Fibroblast of mammary gland (primary cell): Measurements from ENCODE around the gene LSP1.

Source experiments
- DNase-seq: peaks from one replicate; pipeline ENCODE4 v3.0.0-alpha.2; 2010; ENCODE audit warnings: low read depth
- H3K4me3 ChIP-seq: 2 replicates; pipeline ENCODE4 v1.5.1; 2011; ENCODE audit warnings: low read depth, mild to moderate bottlenecking, low read length, moderate library complexity; ENCODE audit not compliant: control insufficient read depth
- TF ChIP-seq, protein P1 (sequence below): conservative IDR thresholded peaks from 2 replicates; pipeline ENCODE4 v1.5.1; 2011; ENCODE audit warnings: low read depth, low read length, inconsistent platforms; ENCODE audit not compliant: control insufficient read depth, insufficient read depth

Gene LSP1

GRCh38 chr11:1853376-1854131 is 670 bp downstream of the LSP1 start:
- TF ChIP-seq, protein P1, sequence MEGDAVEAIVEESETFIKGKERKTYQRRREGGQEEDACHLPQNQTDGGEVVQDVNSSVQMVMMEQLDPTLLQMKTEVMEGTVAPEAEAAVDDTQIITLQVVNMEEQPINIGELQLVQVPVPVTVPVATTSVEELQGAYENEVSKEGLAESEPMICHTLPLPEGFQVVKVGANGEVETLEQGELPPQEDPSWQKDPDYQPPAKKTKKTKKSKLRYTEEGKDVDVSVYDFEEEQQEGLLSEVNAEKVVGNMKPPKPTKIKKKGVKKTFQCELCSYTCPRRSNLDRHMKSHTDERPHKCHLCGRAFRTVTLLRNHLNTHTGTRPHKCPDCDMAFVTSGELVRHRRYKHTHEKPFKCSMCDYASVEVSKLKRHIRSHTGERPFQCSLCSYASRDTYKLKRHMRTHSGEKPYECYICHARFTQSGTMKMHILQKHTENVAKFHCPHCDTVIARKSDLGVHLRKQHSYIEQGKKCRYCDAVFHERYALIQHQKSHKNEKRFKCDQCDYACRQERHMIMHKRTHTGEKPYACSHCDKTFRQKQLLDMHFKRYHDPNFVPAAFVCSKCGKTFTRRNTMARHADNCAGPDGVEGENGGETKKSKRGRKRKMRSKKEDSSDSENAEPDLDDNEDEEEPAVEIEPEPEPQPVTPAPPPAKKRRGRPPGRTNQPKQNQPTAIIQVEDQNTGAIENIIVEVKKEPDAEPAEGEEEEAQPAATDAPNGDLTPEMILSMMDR = no peak
- no peak overlapping the region for H3K4me3 ChIP-seq
- DNase-seq = no peak

- H3K4me3 ChIP-seq = no peak overlapping the region
- TF ChIP-seq, protein P1 = no peak
- DNase-seq = no peak
These were observed 1.5 kb downstream of the LSP1 start for GRCh38 chr11:1854132-1854948.

- no peak overlapping the region for H3K4me3 ChIP-seq
- no peak for DNase-seq
- TF ChIP-seq, protein P1 = no peak
These were observed 2.3 kb downstream of the LSP1 start for GRCh38 chr11:1854949-1855885.

DNA sequence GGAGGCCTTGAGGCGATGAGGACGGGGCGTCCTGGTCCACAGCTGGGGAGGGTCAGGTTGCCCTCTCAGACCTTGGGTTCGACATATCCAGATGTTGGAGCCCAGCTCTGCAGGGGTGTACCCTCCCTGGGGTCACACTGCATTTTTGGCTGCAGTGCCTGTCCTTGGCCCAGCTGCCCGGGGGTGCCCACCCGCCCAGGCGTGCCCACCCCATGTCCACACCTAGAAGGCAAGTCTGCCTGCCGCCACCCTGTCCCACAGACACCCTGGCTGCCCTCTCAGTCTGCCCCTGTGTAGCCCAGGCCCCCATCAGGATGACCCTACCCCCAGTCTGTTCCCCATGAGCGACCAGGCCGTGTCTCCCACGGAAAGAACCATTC is 3.0 kb downstream of the LSP1 start:
- DNase-seq = no peak
- H3K4me3 ChIP-seq = no peak overlapping the region
- TF ChIP-seq, protein P1 = no peak

DNA sequence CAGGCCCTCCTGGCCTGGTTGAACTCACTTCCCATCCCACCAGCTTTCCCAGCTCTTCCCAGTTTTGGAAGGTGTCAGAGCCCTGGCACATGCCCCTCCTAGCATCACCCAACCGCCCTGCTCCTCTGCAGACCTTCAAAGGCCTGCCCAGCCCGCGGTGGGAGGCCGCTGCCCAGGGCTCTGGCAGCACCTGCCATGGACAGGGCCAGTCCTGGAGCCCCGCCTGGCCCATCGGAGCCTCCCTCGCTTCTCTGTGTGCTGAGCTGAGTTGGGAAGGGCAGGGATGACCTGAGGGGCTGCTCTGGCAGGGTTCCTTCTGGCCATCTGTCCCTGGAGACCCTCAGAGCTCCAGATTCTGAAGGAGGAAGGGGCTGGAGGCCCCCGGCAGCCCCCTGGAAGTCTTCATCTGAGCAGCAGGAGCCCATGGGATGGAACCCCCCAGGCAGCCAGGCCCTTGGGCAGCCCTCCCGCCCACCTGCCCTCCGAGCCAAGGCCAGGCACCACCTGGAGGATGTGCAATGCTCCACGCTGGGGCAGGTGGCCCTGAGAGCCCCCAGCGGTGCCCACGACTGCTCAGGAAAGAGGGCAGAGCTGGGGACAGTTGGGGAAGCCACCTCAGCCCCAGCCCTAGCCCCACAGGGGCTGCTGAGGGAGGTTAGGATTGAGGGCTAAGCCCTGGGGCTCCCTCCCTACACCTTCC is 3.6 kb downstream of the LSP1 start:
- no peak for DNase-seq
- TF ChIP-seq, protein P1 = no peak
- H3K4me3 ChIP-seq = no peak overlapping the region

DNA sequence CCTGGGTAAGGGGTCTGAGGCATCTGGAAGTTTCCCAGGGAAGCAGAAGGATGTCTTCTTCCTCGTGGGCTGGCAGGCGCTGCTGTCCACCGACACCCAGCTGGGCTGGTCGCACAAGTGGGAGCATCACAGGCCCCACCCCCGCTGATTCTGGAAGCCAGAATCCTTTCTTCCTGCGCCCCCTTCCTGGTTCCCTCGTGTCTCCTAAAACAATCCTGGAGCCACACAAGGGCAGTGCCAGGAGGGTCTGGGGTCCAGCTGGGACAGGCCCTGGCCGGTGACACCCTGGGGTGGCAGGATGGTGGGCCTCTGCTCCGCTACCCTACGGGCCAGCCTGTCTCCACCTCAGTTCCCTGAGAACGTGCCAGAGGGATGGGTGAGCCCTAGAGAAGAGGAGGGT is 4.2 kb downstream of the LSP1 start:
- no peak overlapping the region for H3K4me3 ChIP-seq
- TF ChIP-seq, protein P1 = no peak
- DNase-seq = no peak
